ENCODE measurements around the gene LAGE3. TPM values are rescaled to one million over a fixed set of nuclear protein-coding genes. Genes with fewer than 3 reads are reported as not detected.

Gene LAGE3
- total RNA-seq, 4 donors from 2014 or later = 3.0 to 28.4 (median 23.3) TPM; not detected in 1

GRCh38 chrX:154470914-154471568 lies 8.0 kb downstream of the LAGE3 start:
- no peak for DNase-seq
- Histone ChIP-seq H3K36me3 (no peaks in the 10 kb centered on the region), H3K4me3 (no peak overlapping the region), H3K4me1 (no peaks in the 10 kb centered on the region), H3K27me3 (no peaks in the 10 kb centered on the region), H3K9me3 (no peaks in the 10 kb centered on the region), H3K27ac (no peak overlapping the region)
- in situ Hi-C loops (cut with MboI; ENCODE audit: low pct_ligation_motif_present in 1 of 4, low pct_unique_long_range_greater_than_20kb in 1 of 4, low sequenced_read_pairs in 3 of 4) = no loop called here
- no peak for TF ChIP-seq EP300 (IDR thresholded peaks at IDR 0.05; ENCODE audit: low read depth)
- TF ChIP-seq POLR2AphosphoS5 (IDR thresholded peaks at IDR 0.05) = no peak
- TF ChIP-seq POLR2A (IDR thresholded peaks at IDR 0.05) = no peak
- TF ChIP-seq CTCF (IDR thresholded peaks at IDR 0.05) = no peak
- WGBS, 2 donors (ENCODE audit: low coverage in 1 of 2) = 87% methylated on average over 20 of the region's 23 CpGs; no CpG with 5 or more reads in 1 of the 2 donors
- intact Hi-C loops (cut with DNase I; ENCODE audit: low total_unique reads) = no loop called here

- intact Hi-C loops (cut with DNase I; ENCODE audit: low total_unique reads) = no loop called here
- in situ Hi-C loops (cut with MboI; ENCODE audit: low pct_ligation_motif_present in 1 of 4, low pct_unique_long_range_greater_than_20kb in 1 of 4, low sequenced_read_pairs in 3 of 4) = no loop called here
- DNase-seq = no peak
- no peak for TF ChIP-seq POLR2AphosphoS5 (IDR thresholded peaks at IDR 0.05)
- TF ChIP-seq POLR2A (IDR thresholded peaks at IDR 0.05) = no peak
- TF ChIP-seq CTCF (IDR thresholded peaks at IDR 0.05) = no peak
- no peak for TF ChIP-seq EP300 (IDR thresholded peaks at IDR 0.05; ENCODE audit: low read depth)
- Histone ChIP-seq H3K27me3 (no peaks in the 10 kb centered on the region), H3K9me3 (no peaks in the 10 kb centered on the region), H3K36me3 (no peaks in the 10 kb centered on the region), H3K27ac (no peak overlapping the region), H3K4me3 (no peak overlapping the region), H3K4me1 (no peaks in the 10 kb centered on the region)
- WGBS, 2 donors (ENCODE audit: low coverage in 1 of 2) = 89% methylated on average over 14 of the region's 14 CpGs; no CpG with 5 or more reads in 1 of the 2 donors
Measured at GRCh38 chrX:154470434-154470833, 8.6 kb downstream of the LAGE3 start.

GRCh38 chrX:154469880-154470279 lies 9.2 kb downstream of the LAGE3 start:
- Histone ChIP-seq H3K4me1 (no peaks in the 10 kb centered on the region), H3K4me3 (no peak overlapping the region), H3K36me3 (no peaks in the 10 kb centered on the region), H3K9me3 (no peaks in the 10 kb centered on the region), H3K27me3 (no peaks in the 10 kb centered on the region), H3K27ac (no peak overlapping the region)
- intact Hi-C loops (cut with DNase I; ENCODE audit: low total_unique reads) = no loop called here
- WGBS, 2 donors (ENCODE audit: low coverage in 1 of 2) = 90% methylated on average over 18 of the region's 18 CpGs; no CpG with 5 or more reads in 1 of the 2 donors
- in situ Hi-C loops (cut with MboI; ENCODE audit: low pct_ligation_motif_present in 1 of 4, low pct_unique_long_range_greater_than_20kb in 1 of 4, low sequenced_read_pairs in 3 of 4) = no loop called here
- no peak for DNase-seq
- TF ChIP-seq POLR2AphosphoS5 (IDR thresholded peaks at IDR 0.05) (no peak), CTCF (IDR thresholded peaks at IDR 0.05) (no peak), EP300 (IDR thresholded peaks at IDR 0.05; ENCODE audit: low read depth) (no peak), POLR2A (IDR thresholded peaks at IDR 0.05) (no peak)

GRCh38 chrX:154469114-154469513 lies 10.0 kb downstream of the LAGE3 start:
- no peak for DNase-seq
- intact Hi-C loops (cut with DNase I; ENCODE audit: low total_unique reads) = no loop called here
- no peaks in the 10 kb centered on the region for H3K36me3 ChIP-seq
- no peaks in the 10 kb centered on the region for H3K4me1 ChIP-seq
- H3K27ac ChIP-seq = no peak overlapping the region
- no peaks in the 10 kb centered on the region for H3K9me3 ChIP-seq
- H3K4me3 ChIP-seq = no peak overlapping the region
- 95% methylated on average over 9 of the region's 9 CpGs; no CpG with 5 or more reads in 1 of the 2 donors for WGBS, 2 donors (ENCODE audit: low coverage in 1 of 2)
- no peaks in the 10 kb centered on the region for H3K27me3 ChIP-seq
- TF ChIP-seq EP300 (IDR thresholded peaks at IDR 0.05; ENCODE audit: low read depth) = no peak
- TF ChIP-seq CTCF (IDR thresholded peaks at IDR 0.05) = no peak
- TF ChIP-seq POLR2AphosphoS5 (IDR thresholded peaks at IDR 0.05) = no peak
- no peak for TF ChIP-seq POLR2A (IDR thresholded peaks at IDR 0.05)
- in situ Hi-C loops (cut with MboI; ENCODE audit: low pct_ligation_motif_present in 1 of 4, low pct_unique_long_range_greater_than_20kb in 1 of 4, low sequenced_read_pairs in 3 of 4) = no loop called here
